ENCODE measurements around the gene DEFB132. TPM values are rescaled to one million over a fixed set of nuclear protein-coding genes. Genes with fewer than 3 reads are reported as not detected.

DEFB132 gene
- total and polyA plus RNA-seq, 2 of the 13 experiments (the other 11 are each of a cell fraction or from before 2014, with no cell fraction given): not detected

DNA sequence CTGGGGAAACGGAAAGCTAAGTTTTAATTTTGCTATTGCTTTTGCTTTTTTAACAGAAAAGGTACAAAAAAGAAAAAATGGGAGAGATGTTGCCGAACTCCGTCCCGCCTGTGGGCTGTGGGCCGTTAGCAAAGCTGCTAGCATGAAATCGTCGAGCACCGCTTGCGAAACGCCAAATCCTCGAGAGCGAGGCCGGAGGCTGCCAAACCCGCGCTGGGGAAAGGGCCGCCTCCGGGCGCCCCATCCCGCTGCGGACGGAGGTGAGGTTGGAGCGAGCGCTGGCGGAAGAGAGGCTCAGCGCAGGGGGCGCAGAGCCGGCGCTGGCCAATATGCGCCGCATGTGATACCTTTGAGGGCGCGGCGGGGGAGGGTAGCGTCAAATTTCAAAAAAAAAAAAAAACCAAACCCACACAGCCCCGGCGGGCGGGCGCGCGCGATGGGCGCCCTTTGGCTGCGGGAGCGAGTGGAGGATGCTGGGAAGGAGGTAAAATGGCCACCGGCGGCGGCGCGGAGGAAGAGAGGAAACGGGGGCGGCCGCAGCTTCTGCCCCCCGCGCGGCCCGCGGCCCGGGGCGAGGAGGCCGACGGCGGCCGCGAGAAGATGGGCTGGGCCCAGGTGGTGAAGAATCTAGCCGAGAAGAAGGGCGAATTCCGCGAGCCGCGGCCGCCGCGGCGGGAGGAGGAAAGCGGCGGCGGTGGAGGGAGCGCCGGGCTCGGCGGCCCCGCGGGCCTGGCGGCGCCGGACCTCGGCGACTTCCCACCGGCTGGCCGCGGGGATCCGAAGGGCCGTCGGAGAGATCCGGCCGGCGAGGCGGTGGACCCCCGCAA is 39.8 kb downstream of the DEFB132 start, which contains the start of gene ZCCHC3 (continued):
- peak; percentile 85 for TF ChIP-seq ZFP1 (CRISPR knock-in tag; IDR thresholded peaks at IDR 0.05)
- peak; percentile 91; the same call in 1 of the 2 replicates for TF ChIP-seq FOXJ3 (CRISPR knock-in tag; IDR thresholded peaks at IDR 0.05; ENCODE audit: borderline replicate concordance)
- TF ChIP-seq DMAP1 (CRISPR knock-in tag; IDR thresholded peaks at IDR 0.05): peak; percentile 94
- TF ChIP-seq ZNF101 (CRISPR knock-in tag; IDR thresholded peaks at IDR 0.05; ENCODE audit: borderline replicate concordance, low read depth): no peak
- TF ChIP-seq MYC (CRISPR knock-in tag; IDR thresholded peaks at IDR 0.05; ENCODE audit: borderline replicate concordance): peak; percentile 97
- no peak for TF ChIP-seq IKZF1 (IDR thresholded peaks at IDR 0.05)
- TF ChIP-seq PHF21A (CRISPR knock-in tag; IDR thresholded peaks at IDR 0.05): peak; percentile 100
- TF ChIP-seq, protein P1, sequence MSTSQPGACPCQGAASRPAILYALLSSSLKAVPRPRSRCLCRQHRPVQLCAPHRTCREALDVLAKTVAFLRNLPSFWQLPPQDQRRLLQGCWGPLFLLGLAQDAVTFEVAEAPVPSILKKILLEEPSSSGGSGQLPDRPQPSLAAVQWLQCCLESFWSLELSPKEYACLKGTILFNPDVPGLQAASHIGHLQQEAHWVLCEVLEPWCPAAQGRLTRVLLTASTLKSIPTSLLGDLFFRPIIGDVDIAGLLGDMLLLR (CRISPR knock-in tag; IDR thresholded peaks at IDR 0.05): peak; percentile 97
- peak; percentile 96 for TF ChIP-seq ZNF616 (CRISPR knock-in tag; IDR thresholded peaks at IDR 0.05; ENCODE audit: low read depth)
- TF ChIP-seq SP4 (CRISPR knock-in tag; IDR thresholded peaks at IDR 0.05): peak; percentile 93
- TF ChIP-seq, protein P2, sequence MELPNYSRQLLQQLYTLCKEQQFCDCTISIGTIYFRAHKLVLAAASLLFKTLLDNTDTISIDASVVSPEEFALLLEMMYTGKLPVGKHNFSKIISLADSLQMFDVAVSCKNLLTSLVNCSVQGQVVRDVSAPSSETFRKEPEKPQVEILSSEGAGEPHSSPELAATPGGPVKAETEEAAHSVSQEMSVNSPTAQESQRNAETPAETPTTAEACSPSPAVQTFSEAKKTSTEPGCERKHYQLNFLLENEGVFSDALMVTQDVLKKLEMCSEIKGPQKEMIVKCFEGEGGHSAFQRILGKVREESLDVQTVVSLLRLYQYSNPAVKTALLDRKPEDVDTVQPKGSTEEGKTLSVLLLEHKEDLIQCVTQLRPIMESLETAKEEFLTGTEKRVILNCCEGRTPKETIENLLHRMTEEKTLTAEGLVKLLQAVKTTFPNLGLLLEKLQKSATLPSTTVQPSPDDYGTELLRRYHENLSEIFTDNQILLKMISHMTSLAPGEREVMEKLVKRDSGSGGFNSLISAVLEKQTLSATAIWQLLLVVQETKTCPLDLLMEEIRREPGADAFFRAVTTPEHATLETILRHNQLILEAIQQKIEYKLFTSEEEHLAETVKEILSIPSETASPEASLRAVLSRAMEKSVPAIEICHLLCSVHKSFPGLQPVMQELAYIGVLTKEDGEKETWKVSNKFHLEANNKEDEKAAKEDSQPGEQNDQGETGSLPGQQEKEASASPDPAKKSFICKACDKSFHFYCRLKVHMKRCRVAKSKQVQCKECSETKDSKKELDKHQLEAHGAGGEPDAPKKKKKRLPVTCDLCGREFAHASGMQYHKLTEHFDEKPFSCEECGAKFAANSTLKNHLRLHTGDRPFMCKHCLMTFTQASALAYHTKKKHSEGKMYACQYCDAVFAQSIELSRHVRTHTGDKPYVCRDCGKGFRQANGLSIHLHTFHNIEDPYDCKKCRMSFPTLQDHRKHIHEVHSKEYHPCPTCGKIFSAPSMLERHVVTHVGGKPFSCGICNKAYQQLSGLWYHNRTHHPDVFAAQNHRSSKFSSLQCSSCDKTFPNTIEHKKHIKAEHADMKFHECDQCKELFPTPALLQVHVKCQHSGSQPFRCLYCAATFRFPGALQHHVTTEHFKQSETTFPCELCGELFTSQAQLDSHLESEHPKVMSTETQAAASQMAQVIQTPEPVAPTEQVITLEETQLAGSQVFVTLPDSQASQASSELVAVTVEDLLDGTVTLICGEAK (IDR thresholded peaks at IDR 0.05): no peak
- TF ChIP-seq, protein P2 (CRISPR knock-in tag; IDR thresholded peaks at IDR 0.05): peak; percentile 96
- TF ChIP-seq, protein P3, sequence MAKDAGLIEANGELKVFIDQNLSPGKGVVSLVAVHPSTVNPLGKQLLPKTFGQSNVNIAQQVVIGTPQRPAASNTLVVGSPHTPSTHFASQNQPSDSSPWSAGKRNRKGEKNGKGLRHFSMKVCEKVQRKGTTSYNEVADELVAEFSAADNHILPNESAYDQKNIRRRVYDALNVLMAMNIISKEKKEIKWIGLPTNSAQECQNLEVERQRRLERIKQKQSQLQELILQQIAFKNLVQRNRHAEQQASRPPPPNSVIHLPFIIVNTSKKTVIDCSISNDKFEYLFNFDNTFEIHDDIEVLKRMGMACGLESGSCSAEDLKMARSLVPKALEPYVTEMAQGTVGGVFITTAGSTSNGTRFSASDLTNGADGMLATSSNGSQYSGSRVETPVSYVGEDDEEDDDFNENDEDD (CRISPR knock-in tag; IDR thresholded peaks at IDR 0.05; ENCODE audit: borderline replicate concordance): peak; percentile 98
- TF ChIP-seq NFIC (IDR thresholded peaks at IDR 0.05; ENCODE audit: low read length): no peak
- peak; percentile 100 for TF ChIP-seq ZNF703 (CRISPR knock-in tag; IDR thresholded peaks at IDR 0.05; ENCODE audit: borderline replicate concordance)
- TF ChIP-seq, protein P4, sequence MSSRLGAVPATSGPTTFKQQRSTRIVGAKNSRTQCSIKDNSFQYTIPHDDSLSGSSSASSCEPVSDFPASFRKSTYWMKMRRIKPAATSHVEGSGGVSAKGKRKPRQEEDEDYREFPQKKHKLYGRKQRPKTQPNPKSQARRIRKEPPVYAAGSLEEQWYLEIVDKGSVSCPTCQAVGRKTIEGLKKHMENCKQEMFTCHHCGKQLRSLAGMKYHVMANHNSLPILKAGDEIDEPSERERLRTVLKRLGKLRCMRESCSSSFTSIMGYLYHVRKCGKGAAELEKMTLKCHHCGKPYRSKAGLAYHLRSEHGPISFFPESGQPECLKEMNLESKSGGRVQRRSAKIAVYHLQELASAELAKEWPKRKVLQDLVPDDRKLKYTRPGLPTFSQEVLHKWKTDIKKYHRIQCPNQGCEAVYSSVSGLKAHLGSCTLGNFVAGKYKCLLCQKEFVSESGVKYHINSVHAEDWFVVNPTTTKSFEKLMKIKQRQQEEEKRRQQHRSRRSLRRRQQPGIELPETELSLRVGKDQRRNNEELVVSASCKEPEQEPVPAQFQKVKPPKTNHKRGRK (CRISPR knock-in tag; IDR thresholded peaks at IDR 0.05): no peak; the same call in 1 of the 2 replicates
- TF ChIP-seq RNF2 (conservative IDR thresholded peaks at IDR 0.05; ENCODE audit: low read depth): peak; percentile 97
- TF ChIP-seq TSC22D2 (CRISPR knock-in tag; IDR thresholded peaks at IDR 0.05; ENCODE audit: borderline replicate concordance): peak; percentile 99

All from HepG2 (cell line).